ENCODE results near the gene GALNT4.

GALNT4 gene

DNA sequence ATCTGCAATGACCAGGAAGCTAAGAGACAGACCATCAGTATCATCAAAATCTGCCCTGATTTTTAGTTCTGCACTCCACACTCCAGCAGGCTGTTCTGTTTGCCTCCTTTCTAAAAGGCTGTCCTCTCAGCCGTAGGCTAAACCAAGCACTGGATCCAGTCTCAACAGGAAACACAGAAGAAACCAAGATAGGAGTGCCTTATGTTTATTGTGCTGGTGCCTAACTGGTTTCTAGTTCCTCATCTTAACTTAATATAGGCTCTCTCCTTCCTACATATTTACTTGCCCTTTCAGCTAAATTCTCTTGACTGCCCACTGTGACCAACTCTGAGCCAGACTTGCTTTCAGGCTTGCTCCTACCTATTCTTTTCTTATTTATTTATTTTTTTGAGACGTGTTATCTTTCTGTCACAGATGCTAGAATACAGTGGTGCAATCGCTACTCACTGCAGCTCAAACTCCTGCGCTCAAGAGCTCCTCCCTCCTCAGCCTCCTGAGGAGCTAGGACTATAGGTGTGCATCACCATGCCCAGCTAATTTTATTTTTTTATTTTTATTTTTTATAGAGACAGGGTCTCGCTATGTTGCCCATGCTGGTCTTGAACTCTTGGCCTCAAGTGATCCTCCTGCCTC, 30.8 kb downstream of the GALNT4 start:
- no peak for DNase-seq (ENCODE audit: low spot score)

DNA sequence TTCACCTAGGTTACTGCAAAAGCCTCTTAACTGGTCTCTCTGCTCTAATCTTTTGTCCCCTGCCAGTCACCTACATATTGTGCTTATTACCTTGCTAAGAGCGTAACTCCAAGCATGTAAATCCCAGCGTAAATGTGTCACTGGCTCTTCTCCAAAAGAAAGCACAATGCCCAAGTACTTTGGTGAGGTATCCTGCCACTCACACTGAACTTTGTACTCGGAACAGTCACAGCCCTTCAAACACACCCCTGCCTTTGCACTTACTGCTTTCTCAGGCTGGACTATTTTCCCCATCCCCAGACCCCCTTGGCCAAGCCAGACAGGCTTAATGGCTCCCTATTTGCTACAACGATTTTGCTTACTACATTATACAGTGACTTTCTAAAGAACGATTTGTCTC, 31.7 kb downstream of the GALNT4 start:
- no peak for DNase-seq (ENCODE audit: low spot score)

DNA sequence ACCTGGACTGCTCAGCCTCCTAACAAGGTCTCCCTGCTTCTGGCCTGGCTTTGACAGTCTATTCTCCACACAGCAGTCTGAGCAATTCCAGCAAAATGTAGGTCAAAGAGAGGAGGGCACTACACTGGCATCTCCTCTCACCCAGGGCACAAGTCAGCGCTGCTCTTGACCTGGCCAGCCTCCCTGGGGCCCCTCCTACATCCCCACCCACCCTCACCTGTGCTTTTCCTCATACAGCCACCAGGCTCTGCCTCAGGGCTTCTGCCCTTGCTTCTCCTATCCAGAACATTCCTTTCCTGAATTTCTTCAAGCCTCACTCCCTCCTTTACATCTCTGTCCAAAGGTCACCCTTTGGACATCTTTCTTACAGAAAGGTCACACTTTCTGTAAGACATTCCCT, 33.7 kb downstream of the GALNT4 start:
- peak; percentile 23 for DNase-seq (ENCODE audit: low spot score)

- no peak for DNase-seq (ENCODE audit: low spot score)
Observed at GRCh38 chr12:89486264-89486663, 38.3 kb downstream of the GALNT4 start.

DNA sequence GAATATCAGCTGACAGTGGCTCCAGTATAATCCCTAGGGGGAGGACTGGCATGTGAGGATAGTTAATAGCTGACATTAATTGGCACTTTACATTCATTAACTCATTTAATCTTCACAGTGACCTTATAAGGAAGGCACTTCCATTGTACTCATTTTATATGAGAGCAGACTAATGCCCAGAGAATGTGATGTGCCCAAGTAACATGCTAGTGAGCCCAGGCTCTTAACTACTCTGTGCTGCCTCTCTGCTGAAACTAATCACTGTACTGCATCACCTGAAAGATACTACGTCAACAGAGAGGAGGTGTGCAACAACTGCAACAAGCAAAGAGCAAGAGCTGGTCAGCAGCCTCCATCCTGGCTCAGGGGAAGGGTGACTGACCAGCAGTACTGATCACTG, 40.1 kb downstream of the GALNT4 start:
- DNase-seq (ENCODE audit: low spot score) = no peak

DNA sequence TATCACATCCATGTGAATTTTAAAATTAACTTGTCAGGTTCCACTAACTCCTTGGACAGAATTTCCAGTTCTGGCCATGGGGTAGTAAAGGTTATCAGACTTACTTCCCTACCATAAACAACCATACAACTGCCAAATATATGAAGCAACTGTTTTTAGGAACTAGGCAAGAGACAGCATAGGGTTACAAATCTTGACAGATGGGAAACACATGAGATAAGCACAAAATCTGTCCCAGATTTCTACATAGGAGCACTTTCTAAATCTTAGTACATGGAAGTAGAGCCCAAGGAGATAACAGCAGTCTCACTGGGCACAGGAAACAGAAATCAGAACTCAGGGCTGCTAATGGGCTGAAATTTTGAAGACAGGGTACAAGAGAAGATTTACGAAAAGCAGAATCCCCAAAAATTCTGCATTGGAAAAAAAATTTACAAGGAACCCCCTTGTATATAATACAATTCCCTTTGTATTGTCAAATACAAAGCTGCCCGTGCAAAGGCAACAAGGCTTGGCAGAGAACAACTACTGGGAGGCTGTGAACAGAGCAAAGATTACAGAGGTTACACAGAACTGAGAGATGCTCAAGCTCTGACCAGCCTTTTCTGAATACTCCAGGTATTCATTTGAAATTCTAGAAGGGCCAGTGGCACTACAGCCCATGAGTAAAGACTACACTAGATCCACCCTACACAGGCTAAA, 43.2 kb downstream of the GALNT4 start:
- DNase-seq (ENCODE audit: low spot score) = no peak

DNA sequence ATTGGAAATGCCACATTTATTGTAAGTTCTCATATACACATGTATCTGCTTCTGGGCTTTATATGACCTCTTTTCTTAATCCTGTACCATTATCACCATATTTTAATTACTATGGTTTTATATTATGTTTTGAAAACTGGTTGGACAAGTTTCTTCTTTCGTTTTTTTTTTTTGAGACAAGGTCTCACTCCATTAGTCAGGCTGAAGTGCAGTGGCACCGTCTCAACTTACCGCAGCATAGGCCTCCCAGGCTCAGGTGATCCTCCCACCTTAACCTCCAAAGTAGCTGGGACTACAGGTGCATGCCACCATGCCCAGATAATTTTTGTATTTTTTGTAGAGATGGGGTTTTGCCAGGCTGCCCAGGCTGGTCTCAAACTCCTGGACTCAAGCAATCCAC, 44.6 kb downstream of the GALNT4 start:
- DNase-seq (ENCODE audit: low spot score) = no peak

DNA sequence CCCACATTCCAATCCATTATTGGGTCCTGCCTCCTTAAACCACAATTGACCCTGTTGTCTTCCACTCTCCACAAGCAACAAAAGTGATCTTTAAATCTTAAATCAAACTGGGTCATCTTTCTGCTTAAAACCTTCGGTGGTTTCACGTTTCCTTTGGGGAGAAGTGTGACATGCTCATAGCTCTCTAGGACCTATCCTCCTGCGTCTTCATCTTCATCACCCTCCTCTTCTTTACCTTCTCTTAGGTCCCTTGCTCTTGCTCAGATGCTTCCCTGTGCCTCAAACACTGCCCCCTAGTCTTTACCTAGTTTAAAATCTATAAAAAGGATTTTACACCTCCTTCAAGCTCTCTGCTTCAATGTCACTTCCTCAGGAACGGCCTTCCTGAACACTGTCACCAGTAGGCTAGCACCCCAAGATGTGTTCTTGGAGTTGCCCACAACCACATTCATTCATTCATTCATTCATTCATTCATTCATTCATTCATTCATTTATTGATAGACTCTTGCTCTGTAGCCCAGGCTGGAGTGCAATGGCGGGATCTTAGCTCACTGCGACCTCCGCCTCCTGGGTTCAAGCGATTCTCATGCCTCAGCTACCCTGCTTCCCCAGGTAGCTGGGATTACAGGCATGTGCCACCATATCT, 46.8 kb downstream of the GALNT4 start:
- DNase-seq (ENCODE audit: low spot score) = no peak

- no peak for DNase-seq (ENCODE audit: low spot score)
Observed at GRCh38 chr12:89476904-89477595, 47.5 kb downstream of the GALNT4 start.

DNA sequence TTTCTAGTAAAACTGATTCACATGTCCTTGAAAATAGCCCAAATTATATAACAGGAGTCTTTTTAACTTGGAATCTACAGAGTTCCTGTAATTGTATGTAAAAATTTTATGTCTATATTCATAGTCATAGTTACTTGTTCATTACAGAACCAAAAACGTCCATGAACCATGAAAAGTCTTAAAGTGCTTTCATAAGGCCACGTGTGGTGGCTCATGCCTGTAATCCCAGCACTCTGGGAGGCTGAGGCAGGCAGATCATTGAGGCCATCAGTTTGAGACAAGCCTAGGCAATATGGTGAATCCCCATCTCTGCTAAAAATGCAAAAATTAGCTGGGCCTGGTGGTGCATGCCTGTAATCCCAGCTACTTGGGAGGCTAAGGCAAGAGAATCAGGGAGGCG, 48.4 kb downstream of the GALNT4 start:
- no peak for DNase-seq (ENCODE audit: low spot score)

GRCh38 chr12:89475203-89475990, 49.2 kb downstream of the GALNT4 start:
- no peak for DNase-seq (ENCODE audit: low spot score)

GRCh38 chr12:89474615-89475014, 50.0 kb downstream of the GALNT4 start:
- DNase-seq (ENCODE audit: low spot score) = no peak
